ENCODE results near the gene ADRB1. TPM values are rescaled to one million over a fixed set of nuclear protein-coding genes. Genes with fewer than 3 reads are reported as not detected.

Gene ADRB1
- total RNA-seq, 2 donors from 2014 or later: 0.27 to 0.42 TPM

GRCh38 chr10:114026189-114027040, 17.3 kb upstream of the ADRB1 start:
- Histone ChIP-seq H3K36me3 (no peaks in the 10 kb centered on the region), H3K9me3 (no peaks in the 10 kb centered on the region), H3K27ac (no peak overlapping the region), H3K27me3 (replicated peaks; ENCODE audit: insufficient read depth) (no peaks in the 10 kb centered on the region), H3K4me1 (ENCODE audit: control insufficient read depth in 1 of 2, low read depth in 2 of 2) (no peaks in the 10 kb centered on the region), H3K4me3 (no peak overlapping the region)
- TF ChIP-seq, protein P1, sequence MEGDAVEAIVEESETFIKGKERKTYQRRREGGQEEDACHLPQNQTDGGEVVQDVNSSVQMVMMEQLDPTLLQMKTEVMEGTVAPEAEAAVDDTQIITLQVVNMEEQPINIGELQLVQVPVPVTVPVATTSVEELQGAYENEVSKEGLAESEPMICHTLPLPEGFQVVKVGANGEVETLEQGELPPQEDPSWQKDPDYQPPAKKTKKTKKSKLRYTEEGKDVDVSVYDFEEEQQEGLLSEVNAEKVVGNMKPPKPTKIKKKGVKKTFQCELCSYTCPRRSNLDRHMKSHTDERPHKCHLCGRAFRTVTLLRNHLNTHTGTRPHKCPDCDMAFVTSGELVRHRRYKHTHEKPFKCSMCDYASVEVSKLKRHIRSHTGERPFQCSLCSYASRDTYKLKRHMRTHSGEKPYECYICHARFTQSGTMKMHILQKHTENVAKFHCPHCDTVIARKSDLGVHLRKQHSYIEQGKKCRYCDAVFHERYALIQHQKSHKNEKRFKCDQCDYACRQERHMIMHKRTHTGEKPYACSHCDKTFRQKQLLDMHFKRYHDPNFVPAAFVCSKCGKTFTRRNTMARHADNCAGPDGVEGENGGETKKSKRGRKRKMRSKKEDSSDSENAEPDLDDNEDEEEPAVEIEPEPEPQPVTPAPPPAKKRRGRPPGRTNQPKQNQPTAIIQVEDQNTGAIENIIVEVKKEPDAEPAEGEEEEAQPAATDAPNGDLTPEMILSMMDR (IDR thresholded peaks at IDR 0.05): no peak
- DNase-seq (ENCODE audit: low spot score) (no peak), ATAC-seq (ENCODE audit: insufficient number of reproducible peaks, low FRiP score, low read depth) (no peak)

GRCh38 chr10:114027041-114027394, 16.6 kb upstream of the ADRB1 start:
- Histone ChIP-seq H3K27ac (no peak overlapping the region), H3K4me3 (no peak overlapping the region), H3K4me1 (ENCODE audit: control insufficient read depth in 1 of 2, low read depth in 2 of 2) (no peaks in the 10 kb centered on the region), H3K27me3 (replicated peaks; ENCODE audit: insufficient read depth) (no peaks in the 10 kb centered on the region), H3K36me3 (no peaks in the 10 kb centered on the region), H3K9me3 (no peaks in the 10 kb centered on the region)
- TF ChIP-seq, protein P1 (IDR thresholded peaks at IDR 0.05): no peak
- ATAC-seq (ENCODE audit: insufficient number of reproducible peaks, low FRiP score, low read depth) (no peak), DNase-seq (ENCODE audit: low spot score) (no peak)

DNA sequence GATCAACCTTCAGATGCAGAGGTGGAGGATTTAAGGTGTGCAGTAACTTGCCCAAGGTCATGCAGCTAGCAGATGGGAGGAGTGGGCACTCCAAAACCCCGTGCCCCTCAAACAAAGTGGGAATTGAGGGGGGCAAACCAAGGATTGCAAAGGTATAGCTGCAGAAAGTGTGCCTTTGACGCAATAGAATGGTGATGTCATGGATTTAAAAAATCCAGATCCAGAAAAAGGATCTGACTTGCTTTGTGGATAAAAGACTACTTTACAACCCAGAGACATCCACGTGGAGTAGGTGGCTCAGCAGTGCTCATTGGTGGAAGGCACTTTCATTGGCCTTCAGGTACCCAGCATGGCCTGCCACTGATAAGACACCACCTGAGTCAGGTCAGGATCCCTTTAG, 15.7 kb upstream of the ADRB1 start:
- DNase-seq (ENCODE audit: low spot score): no peak
- Histone ChIP-seq H3K27ac (no peak overlapping the region), H3K27me3 (replicated peaks; ENCODE audit: insufficient read depth) (no peaks in the 10 kb centered on the region), H3K9me3 (no peaks in the 10 kb centered on the region), H3K36me3 (no peaks in the 10 kb centered on the region), H3K4me3 (no peak overlapping the region), H3K4me1 (ENCODE audit: control insufficient read depth in 1 of 2, low read depth in 2 of 2) (no peaks in the 10 kb centered on the region)
- no peak for ATAC-seq (ENCODE audit: insufficient number of reproducible peaks, low FRiP score, low read depth)
- TF ChIP-seq, protein P1 (IDR thresholded peaks at IDR 0.05): no peak

- no peak for DNase-seq (ENCODE audit: low spot score)
- TF ChIP-seq, protein P1 (IDR thresholded peaks at IDR 0.05): no peak
- ATAC-seq (ENCODE audit: insufficient number of reproducible peaks, low FRiP score, low read depth): no peak
- Histone ChIP-seq H3K4me3 (no peak overlapping the region), H3K27ac (no peak overlapping the region), H3K4me1 (ENCODE audit: control insufficient read depth in 1 of 2, low read depth in 2 of 2) (no peaks in the 10 kb centered on the region), H3K9me3 (no peaks in the 10 kb centered on the region), H3K27me3 (replicated peaks; ENCODE audit: insufficient read depth) (no peaks in the 10 kb centered on the region), H3K36me3 (no peaks in the 10 kb centered on the region)
Measured at GRCh38 chr10:114028425-114028824, 15.2 kb upstream of the ADRB1 start.

DNA sequence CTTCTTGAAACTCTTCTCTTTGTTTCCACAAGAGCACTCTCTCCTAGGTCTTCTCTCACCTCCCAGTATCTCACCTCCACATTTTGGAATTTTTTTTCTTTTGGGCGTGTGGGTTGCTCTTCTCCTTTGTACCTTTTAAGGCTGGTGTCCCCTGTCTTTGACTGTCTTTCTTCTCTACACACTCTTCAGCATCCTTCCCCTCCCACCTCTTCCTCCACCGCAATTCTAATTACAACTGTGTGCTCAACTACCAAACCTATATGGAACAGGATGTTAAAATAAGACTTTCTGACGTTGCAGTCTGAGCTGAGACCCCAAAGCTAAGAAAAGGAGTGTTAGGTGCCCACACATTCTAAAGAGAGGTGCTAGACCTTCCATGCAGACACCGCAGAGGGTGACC, 14.0 kb upstream of the ADRB1 start:
- no peak for ATAC-seq (ENCODE audit: insufficient number of reproducible peaks, low FRiP score, low read depth)
- no peak overlapping the region for H3K4me3 ChIP-seq
- TF ChIP-seq, protein P1 (IDR thresholded peaks at IDR 0.05): no peak

More for the DNA sequence above, 14.0 kb upstream of the ADRB1 start:
- Histone ChIP-seq H3K36me3 (no peaks in the 10 kb centered on the region), H3K27me3 (replicated peaks; ENCODE audit: insufficient read depth) (no peaks in the 10 kb centered on the region), H3K4me1 (ENCODE audit: control insufficient read depth in 1 of 2, low read depth in 2 of 2) (no peaks in the 10 kb centered on the region), H3K27ac (no peak overlapping the region), H3K9me3 (no peaks in the 10 kb centered on the region)
- no peak for DNase-seq (ENCODE audit: low spot score)
